Ectodermal cell (in vitro differentiated cells): ENCODE results near the gene RPS21.
A peak's percentile ranks its signal among the peaks of the same experiment; 100 is the strongest.

Source experiments
- H3K27ac ChIP-seq: 2 replicates; pipeline ENCODE4 v1.7.0; 2013; ENCODE audit warnings: mild to moderate bottlenecking, low read depth, low read length; ENCODE audit not compliant: insufficient read depth, poor library complexity, severe bottlenecking
- H3K27me3 ChIP-seq: 2 replicates; pipeline ENCODE4 v1.7.0; 2013; ENCODE audit warnings: mild to moderate bottlenecking, low read length; ENCODE audit not compliant: insufficient read depth, control insufficient read depth, poor library complexity, severe bottlenecking
- H3K36me3 ChIP-seq: one replicate; pipeline ENCODE4 v1.7.0; 2013; ENCODE audit warnings: low read length; ENCODE audit not compliant: control insufficient read depth, insufficient read depth
- H3K4me1 ChIP-seq: one replicate; pipeline ENCODE4 v1.7.0; 2013; ENCODE audit warnings: low read length; ENCODE audit not compliant: control insufficient read depth, insufficient read depth
- H3K4me3 ChIP-seq: 2 replicates; pipeline ENCODE4 v1.7.0; 2013; ENCODE audit warnings: low read depth, low read length, control low read depth; ENCODE audit not compliant: insufficient read depth
- H3K9me3 ChIP-seq: 2 replicates; pipeline ENCODE4 v1.7.0; 2013; ENCODE audit warnings: mild to moderate bottlenecking, low read length, moderate library complexity; ENCODE audit not compliant: control insufficient read depth
- WGBS, 2 experiments: methylation state at CpG; one replicate each; pipeline ENCODE4 v1.1.7; 2013; ENCODE audit warnings: missing lambda C conversion rate in 2 of 2; 5-methylcytosine and 5-hydroxymethylcytosine counted together

Gene RPS21

GRCh38 chr20:62359491-62360121 is 27.3 kb upstream of the RPS21 start:
- Histone ChIP-seq H3K9me3 (no peaks in the 10 kb centered on the region), H3K27ac (no peak overlapping the region), H3K36me3 (no peaks in the 10 kb centered on the region), H3K4me1 (peaks cover 82% of the 10 kb centered on the region), H3K27me3 (no peaks in the 10 kb centered on the region), H3K4me3 (no peak overlapping the region)
- 90 to 91% methylated on average over 25 of the region's 25 CpGs for WGBS, 2 experiments

- no peak overlapping the region for H3K4me3 ChIP-seq
- peaks cover 81% of the 10 kb centered on the region for H3K4me1 ChIP-seq
- no peaks in the 10 kb centered on the region for H3K27me3 ChIP-seq
- no peak overlapping the region for H3K27ac ChIP-seq
- H3K9me3 ChIP-seq: no peaks in the 10 kb centered on the region
- H3K36me3 ChIP-seq: no peaks in the 10 kb centered on the region
- WGBS, 2 experiments: 54 to 62% methylated on average over 25 of the region's 25 CpGs
These were observed 25.8 kb upstream of the RPS21 start for GRCh38 chr20:62360854-62361798.

GRCh38 chr20:62361799-62362589 is 24.9 kb upstream of the RPS21 start:
- no peak overlapping the region for H3K4me3 ChIP-seq
- H3K4me1 ChIP-seq: peaks cover 74% of the 10 kb centered on the region
- H3K36me3 ChIP-seq: no peaks in the 10 kb centered on the region
- H3K27me3 ChIP-seq: no peaks in the 10 kb centered on the region
- no peaks in the 10 kb centered on the region for H3K9me3 ChIP-seq
- WGBS, 2 experiments: 75 to 76% methylated on average over 34 of the region's 34 CpGs
- no peak overlapping the region for H3K27ac ChIP-seq

- Histone ChIP-seq H3K27ac (no peak overlapping the region), H3K9me3 (no peaks in the 10 kb centered on the region), H3K4me1 (peaks cover 74% of the 10 kb centered on the region), H3K27me3 (peaks cover 2% of the 10 kb centered on the region), H3K36me3 (no peaks in the 10 kb centered on the region), H3K4me3 (no peak overlapping the region)
- 91 to 92% methylated on average over 13 of the region's 13 CpGs for WGBS, 2 experiments
These were observed 24.3 kb upstream of the RPS21 start for GRCh38 chr20:62362590-62362940.

GRCh38 chr20:62362991-62363919 is 23.6 kb upstream of the RPS21 start:
- Histone ChIP-seq H3K27ac (peak overlapping the region; percentile 26), H3K4me1 (peaks cover 78% of the 10 kb centered on the region), H3K4me3 (no peak overlapping the region), H3K9me3 (no peaks in the 10 kb centered on the region), H3K36me3 (no peaks in the 10 kb centered on the region), H3K27me3 (peaks cover 8% of the 10 kb centered on the region)
- WGBS, 2 experiments: 58 to 61% methylated on average over 20 of the region's 20 CpGs

- H3K36me3 ChIP-seq: no peaks in the 10 kb centered on the region
- H3K4me1 ChIP-seq: peaks cover 74% of the 10 kb centered on the region
- no peak overlapping the region for H3K4me3 ChIP-seq
- no peak overlapping the region for H3K27ac ChIP-seq
- H3K27me3 ChIP-seq: peaks cover 10% of the 10 kb centered on the region
- WGBS, 2 experiments: 82 to 83% methylated on average over 22 of the region's 22 CpGs
- no peaks in the 10 kb centered on the region for H3K9me3 ChIP-seq
These were observed 22.7 kb upstream of the RPS21 start for GRCh38 chr20:62363920-62364851.

GRCh38 chr20:62364911-62365736 is 21.8 kb upstream of the RPS21 start:
- Histone ChIP-seq H3K4me3 (peak overlapping the region; percentile 89), H3K27ac (no peak overlapping the region), H3K9me3 (no peaks in the 10 kb centered on the region), H3K36me3 (no peaks in the 10 kb centered on the region), H3K27me3 (peaks cover 10% of the 10 kb centered on the region), H3K4me1 (peaks cover 76% of the 10 kb centered on the region)
- 88% methylated on average over 27 of the region's 27 CpGs for WGBS, 2 experiments

GRCh38 chr20:62365814-62366369 is 21.0 kb upstream of the RPS21 start:
- no peaks in the 10 kb centered on the region for H3K36me3 ChIP-seq
- H3K4me3 ChIP-seq: peak overlapping the region; percentile 89
- WGBS, 2 experiments: 5 to 8% methylated on average over 10 of the region's 10 CpGs
- H3K27me3 ChIP-seq: peaks cover 10% of the 10 kb centered on the region
- H3K4me1 ChIP-seq: peaks cover 80% of the 10 kb centered on the region
- peak overlapping the region; percentile 50 for H3K27ac ChIP-seq
- H3K9me3 ChIP-seq: no peaks in the 10 kb centered on the region
